ENCODE data around the gene GRB2. TPM values are rescaled to one million over a fixed set of nuclear protein-coding genes. Genes with fewer than 3 reads are reported as not detected.
A peak's percentile ranks its signal among the peaks of the same experiment; 100 is the strongest.
"Not testable (repeated sequence)": the region's sequence is repeated elsewhere in the genome, so short reads cannot be mapped to it uniquely, and the experiment has no call there.

The GRB2 gene
- total RNA-seq, 1 donor from 2014 or later, result 102 TPM

- FAIRE-seq, result no peak
- Histone ChIP-seq H3K27me3 (ENCODE audit: control insufficient read depth, insufficient read depth, low read length) (no peaks in the 10 kb centered on the region), H3K4me3 (ENCODE audit: low read depth, low read length) (no peak overlapping the region), H3K36me3 (ENCODE audit: control insufficient read depth, insufficient read depth, low read length) (no peaks in the 10 kb centered on the region)
- no peak for DNase-seq (ENCODE audit: low read depth)
- no peak for TF ChIP-seq CTCF (IDR thresholded peaks at IDR 0.05; ENCODE audit: insufficient read depth, low read length, severe bottlenecking)
These were observed 57.0 kb downstream of the GRB2 start for GRCh38 chr17:75348386-75349012.

- no peak for FAIRE-seq
These were observed 58.6 kb downstream of the GRB2 start for GRCh38 chr17:75346906-75347305.

GRCh38 chr17:75346368-75346767 lies 59.1 kb downstream of the GRB2 start:
- H3K27me3 ChIP-seq (ENCODE audit: control insufficient read depth, insufficient read depth, low read length); H3K4me3 ChIP-seq (ENCODE audit: low read depth, low read length); DNase-seq (ENCODE audit: low read depth); FAIRE-seq; H3K36me3 ChIP-seq (ENCODE audit: control insufficient read depth, insufficient read depth, low read length): not testable (repeated sequence)

More at GRCh38 chr17:75346906-75347305, 58.6 kb downstream of the GRB2 start:
- H3K36me3 ChIP-seq (ENCODE audit: control insufficient read depth, insufficient read depth, low read length), result no peaks in the 10 kb centered on the region
- DNase-seq (ENCODE audit: low read depth), result peak; percentile 38
- H3K4me3 ChIP-seq (ENCODE audit: low read depth, low read length), result no peak overlapping the region
- no peak for TF ChIP-seq CTCF (IDR thresholded peaks at IDR 0.05; ENCODE audit: insufficient read depth, low read length, severe bottlenecking)
- H3K27me3 ChIP-seq (ENCODE audit: control insufficient read depth, insufficient read depth, low read length), result no peaks in the 10 kb centered on the region

- Histone ChIP-seq H3K4me3 (ENCODE audit: low read depth, low read length) (no peak overlapping the region), H3K27me3 (ENCODE audit: control insufficient read depth, insufficient read depth, low read length) (no peaks in the 10 kb centered on the region), H3K36me3 (ENCODE audit: control insufficient read depth, insufficient read depth, low read length) (no peaks in the 10 kb centered on the region)
- no peak for FAIRE-seq
- DNase-seq (ENCODE audit: low read depth), result no peak
- TF ChIP-seq CTCF (IDR thresholded peaks at IDR 0.05; ENCODE audit: insufficient read depth, low read length, severe bottlenecking), result no peak
These were observed 59.8 kb downstream of the GRB2 start for GRCh38 chr17:75345514-75346167.

- TF ChIP-seq CTCF (IDR thresholded peaks at IDR 0.05; ENCODE audit: insufficient read depth, low read length, severe bottlenecking), result no peak
- Histone ChIP-seq H3K4me3 (ENCODE audit: low read depth, low read length) (no peak overlapping the region), H3K36me3 (ENCODE audit: control insufficient read depth, insufficient read depth, low read length) (no peaks in the 10 kb centered on the region), H3K27me3 (ENCODE audit: control insufficient read depth, insufficient read depth, low read length) (no peaks in the 10 kb centered on the region)
- DNase-seq (ENCODE audit: low read depth) (no peak), FAIRE-seq (no peak)
These were observed 60.8 kb downstream of the GRB2 start for GRCh38 chr17:75344666-75345065.

- no peak for TF ChIP-seq CTCF (IDR thresholded peaks at IDR 0.05; ENCODE audit: insufficient read depth, low read length, severe bottlenecking)
- H3K36me3 ChIP-seq (ENCODE audit: control insufficient read depth, insufficient read depth, low read length), result no peaks in the 10 kb centered on the region
- FAIRE-seq (no peak), DNase-seq (ENCODE audit: low read depth) (no peak)
- no peak overlapping the region for H3K4me3 ChIP-seq (ENCODE audit: low read depth, low read length)
- no peaks in the 10 kb centered on the region for H3K27me3 ChIP-seq (ENCODE audit: control insufficient read depth, insufficient read depth, low read length)
These were observed 62.5 kb downstream of the GRB2 start for GRCh38 chr17:75342996-75343395.

Measured in bronchial epithelial cell (primary cell).